Measurements from ENCODE around the gene XNDC1N. TPM values are rescaled to one million over a fixed set of nuclear protein-coding genes. Genes with fewer than 3 reads are reported as not detected.

XNDC1N gene
- total and polyA plus RNA-seq, 9 of the 15 experiments (the other 6 are each of a cell fraction or from before 2014, with no cell fraction given), result 6.8 to 11.4 (median 9.7) TPM

GRCh38 chr11:71908218-71908617, 20.2 kb downstream of the XNDC1N start:
- intact Hi-C loops (cut with micrococcal nuclease), result no loop called here
- DNase-seq (ENCODE audit: extremely low read depth in 1 of 4, low spot score in 3 of 4), result peak in 1 of 4 experiments; percentile 3
- in situ Hi-C loops (cut with MboI), result no loop called here
- H3K9ac ChIP-seq (ENCODE audit: insufficient read depth in 1 of 2, low read depth in 2 of 2, low read length in 2 of 2), result no peak overlapping the region
- no peak for FAIRE-seq
- peaks cover 4% of the 10 kb centered on the region; the same call in 1 of the 3 replicates for H3K36me3 ChIP-seq (ENCODE audit: control insufficient read depth, insufficient read depth, low read length)
- CTCF ChIA-PET (ENCODE audit: low intra/inter-chr PET ratio), result no interaction called here
- H3K27ac ChIP-seq (ENCODE audit: extremely low read depth, low read depth, low read length), result no peak overlapping the region
- no peaks in the 10 kb centered on the region; the same call in 1 of the 2 replicates for H3K9me3 ChIP-seq (replicated peaks; ENCODE audit: control insufficient read depth, insufficient read depth, low read depth, low read length)
- H3K27me3 ChIP-seq (ENCODE audit: control insufficient read depth in 2 of 2, insufficient read depth in 2 of 2, low read length in 2 of 2), result no peaks in the 10 kb centered on the region
- no peaks in the 10 kb centered on the region for H3K79me2 ChIP-seq (ENCODE audit: control insufficient read depth, insufficient read depth, low read length)
- H4K20me1 ChIP-seq (replicated peaks; ENCODE audit: control insufficient read depth, insufficient read depth, low read length), result no peaks in the 10 kb centered on the region
- no TSS peak for BruUV-seq (replicated peaks)
- WGBS (ENCODE audit: insufficient coverage, low coverage, missing lambda C conversion rate), result 68% methylated on average over 9 of the region's 9 CpGs
- no peak overlapping the region for H3K4me3 ChIP-seq
- POLR2A ChIA-PET, result no interaction called here
- ATAC-seq, result no peak
- no peak overlapping the region for H3K4me2 ChIP-seq (ENCODE audit: insufficient read depth, low read length)
- no peak overlapping the region for H2AFZ ChIP-seq (ENCODE audit: low read depth, low read length)
- no peaks in the 10 kb centered on the region for H3K9me1 ChIP-seq (ENCODE audit: control insufficient read depth, insufficient read depth, low read length)
- H3K4me1 ChIP-seq (replicated peaks in 1 of 2; ENCODE audit: control insufficient read depth in 2 of 2, insufficient read depth in 2 of 2, low read length in 2 of 2), result no peaks in the 10 kb centered on the region; a peak in 1 of 5 replicates
- TF ChIP-seq HDAC3 (IDR thresholded peaks at IDR 0.05; ENCODE audit: borderline replicate concordance, partially characterized antibody) (no peak), RBM15 (IDR thresholded peaks at IDR 0.05; ENCODE audit: insufficient read depth, low read length) (no peak), CREB5 (CRISPR knock-in tag; IDR thresholded peaks at IDR 0.05) (no peak), LARP7 (IDR thresholded peaks at IDR 0.05) (no peak), NFE2 (IDR thresholded peaks at IDR 0.05; ENCODE audit: low read depth) (no peak), FOSL1 (tag; conservative IDR thresholded peaks at IDR 0.05) (no peak), DACH1 (IDR thresholded peaks at IDR 0.05; ENCODE audit: partially characterized antibody) (peak; percentile 4), BCOR (IDR thresholded peaks at IDR 0.05) (no peak), ARHGAP35 (IDR thresholded peaks at IDR 0.05; ENCODE audit: partially characterized antibody) (no peak), HLTF (IDR thresholded peaks at IDR 0.05) (no peak), THRB (CRISPR knock-in tag; conservative IDR thresholded peaks at IDR 0.05) (no peak), CREB1 (IDR thresholded peaks at IDR 0.05) (no peak), CREB1 (CRISPR knock-in tag; IDR thresholded peaks at IDR 0.05) (no peak), XRCC4 (IDR thresholded peaks at IDR 0.05; ENCODE audit: extremely low read depth, insufficient read depth, insufficient read length) (no peak), GATAD2B (IDR thresholded peaks at IDR 0.05; ENCODE audit: borderline replicate concordance) (peak; percentile 37; the same call in 1 of the 2 replicates), ZFX (CRISPR knock-in tag; IDR thresholded peaks at IDR 0.05) (no peak), ZBTB1 (CRISPR knock-in tag; IDR thresholded peaks at IDR 0.05; ENCODE audit: borderline replicate concordance, low read depth) (no peak), WHSC1 (IDR thresholded peaks at IDR 0.05; ENCODE audit: low read length) (no peak)
- TF ChIP-seq, protein P1, sequence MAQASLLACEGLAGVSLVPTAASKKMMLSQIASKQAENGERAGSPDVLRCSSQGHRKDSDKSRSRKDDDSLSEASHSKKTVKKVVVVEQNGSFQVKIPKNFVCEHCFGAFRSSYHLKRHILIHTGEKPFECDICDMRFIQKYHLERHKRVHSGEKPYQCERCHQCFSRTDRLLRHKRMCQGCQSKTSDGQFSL (CRISPR knock-in tag; IDR thresholded peaks at IDR 0.05), result no peak
- TF ChIP-seq, protein P1 (tag; IDR thresholded peaks at IDR 0.05), result no peak
- TF ChIP-seq, protein P2, sequence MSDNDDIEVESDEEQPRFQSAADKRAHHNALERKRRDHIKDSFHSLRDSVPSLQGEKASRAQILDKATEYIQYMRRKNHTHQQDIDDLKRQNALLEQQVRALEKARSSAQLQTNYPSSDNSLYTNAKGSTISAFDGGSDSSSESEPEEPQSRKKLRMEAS (CRISPR knock-in tag; IDR thresholded peaks at IDR 0.05), result no peak
